T-helper 1 cell treated with Interleukin-12 subunit alpha and Interleukin-12 subunit beta and Interleukin-4 antibody, amounts not matched to agents 30 μg/mL and 1 μg/mL, for 36 hours (primary cell): ENCODE measurements around the gene FIP1L1.
"Not testable (repeated sequence)": the region's sequence is repeated elsewhere in the genome, so short reads cannot be mapped to it uniquely, and the experiment has no call there.

ENCODE experiments used
- H3K27ac Mint-ChIP-seq: one replicate; pipeline ENCODE4 v1.8.0; 2021; ENCODE audit warnings: mild to moderate bottlenecking, mixed read lengths
- H3K27me3 Mint-ChIP-seq: one replicate; pipeline ENCODE4 v1.8.0; 2021; ENCODE audit warnings: low read depth, mixed read lengths
- H3K36me3 Mint-ChIP-seq: one replicate; pipeline ENCODE4 v1.8.0; 2021; ENCODE audit warnings: low read depth, mixed read lengths
- H3K4me1 Mint-ChIP-seq: one replicate; pipeline ENCODE4 v1.8.0; 2021; ENCODE audit warnings: low read depth, mixed read lengths
- H3K4me3 Mint-ChIP-seq: one replicate; pipeline ENCODE4 v1.8.0; 2021; ENCODE audit warnings: mild to moderate bottlenecking, moderate library complexity, mixed read lengths
- H3K9me3 Mint-ChIP-seq: one replicate; pipeline ENCODE4 v1.8.0; 2021; ENCODE audit warnings: mixed read lengths

Gene FIP1L1

GRCh38 chr4:53365486-53366300 lies 11.7 kb upstream of the FIP1L1 start, which contains the start of gene SCFD2:
Gene SCFD2, minus strand, starts transcription at chr4:53366061.
- Mint-ChIP-seq H3K9me3 (no peaks in the 10 kb centered on the region), H3K27ac (peak within 1 kb of the TSS; percentile 91), H3K4me3 (peak within 1 kb of the TSS; percentile 95), H3K4me1 (peaks cover 38% of the 10 kb centered on the region), H3K36me3 (peaks cover 6% of the 10 kb centered on the region), H3K27me3 (peaks cover 22% of the 10 kb centered on the region)

DNA sequence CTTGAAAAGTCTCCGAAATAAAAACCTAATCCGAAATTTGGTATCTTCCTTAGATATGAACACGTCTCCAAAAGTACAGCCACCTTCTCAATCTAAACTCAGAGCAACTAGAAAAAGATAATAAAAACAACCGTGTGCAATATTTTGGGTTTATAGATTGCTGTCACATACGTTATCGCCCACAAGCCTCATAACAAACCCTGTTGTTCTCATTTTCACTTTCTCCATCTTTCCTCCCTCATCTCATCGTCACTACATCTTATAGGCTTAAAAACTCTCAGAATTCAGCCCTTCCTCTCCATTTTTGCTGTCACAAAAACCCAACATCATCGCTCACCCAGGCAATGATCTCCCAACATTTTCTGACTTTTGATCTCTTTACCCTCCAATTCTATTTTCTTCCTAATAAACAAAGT lies 11.1 kb upstream of the FIP1L1 start:
- Mint-ChIP-seq H3K4me3 (peak overlapping the region; percentile 95), H3K36me3 (peaks cover 6% of the 10 kb centered on the region), H3K9me3 (no peaks in the 10 kb centered on the region), H3K27ac (peak overlapping the region; percentile 91), H3K27me3 (peaks cover 27% of the 10 kb centered on the region), H3K4me1 (peaks cover 34% of the 10 kb centered on the region)

GRCh38 chr4:53367721-53368120 lies 9.7 kb upstream of the FIP1L1 start:
- peaks cover 24% of the 10 kb centered on the region for H3K4me1 Mint-ChIP-seq

GRCh38 chr4:53371049-53371448 lies 6.4 kb upstream of the FIP1L1 start:
- Mint-ChIP-seq H3K4me3 (no peak overlapping the region), H3K27me3 (peaks cover 46% of the 10 kb centered on the region), H3K36me3 (no peaks in the 10 kb centered on the region), H3K27ac (no peak overlapping the region), H3K4me1 (peaks cover 11% of the 10 kb centered on the region), H3K9me3 (no peaks in the 10 kb centered on the region)

More at GRCh38 chr4:53367721-53368120, 9.7 kb upstream of the FIP1L1 start:
- peaks cover 1% of the 10 kb centered on the region for H3K36me3 Mint-ChIP-seq
- H3K27ac Mint-ChIP-seq, result no peak overlapping the region
- peaks cover 38% of the 10 kb centered on the region for H3K27me3 Mint-ChIP-seq
- no peak overlapping the region for H3K4me3 Mint-ChIP-seq
- H3K9me3 Mint-ChIP-seq, result no peaks in the 10 kb centered on the region

- Mint-ChIP-seq H3K27ac (no peak overlapping the region), H3K4me1 (peaks cover 5% of the 10 kb centered on the region), H3K36me3 (no peaks in the 10 kb centered on the region), H3K9me3 (no peaks in the 10 kb centered on the region), H3K4me3 (no peak overlapping the region), H3K27me3 (peaks cover 46% of the 10 kb centered on the region)
These were observed 5.5 kb upstream of the FIP1L1 start for GRCh38 chr4:53371843-53372521.

DNA sequence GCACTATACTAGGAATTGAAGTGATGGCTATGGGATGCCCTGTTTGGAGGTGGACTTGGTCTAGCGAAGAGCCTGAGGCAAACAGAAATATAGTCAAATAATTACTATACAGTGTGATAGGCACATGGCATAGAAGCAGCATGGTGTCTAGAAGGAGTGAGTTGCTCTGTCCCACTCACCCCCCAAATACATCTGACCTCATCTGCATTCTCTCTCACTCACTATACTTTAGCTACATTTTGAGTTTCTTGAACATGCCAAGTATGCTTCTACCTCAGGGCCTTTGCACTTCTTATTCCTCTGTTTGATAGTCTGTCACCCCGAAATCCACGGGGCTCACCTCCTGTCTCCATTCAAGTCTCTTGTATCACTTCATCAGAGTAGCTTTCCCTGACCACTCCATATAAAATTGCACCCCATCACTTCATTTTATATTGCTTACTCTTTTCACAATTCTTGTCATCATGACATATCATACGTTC lies 2.6 kb upstream of the FIP1L1 start:
- Mint-ChIP-seq H3K4me3 (no peak overlapping the region), H3K36me3 (peaks cover 6% of the 10 kb centered on the region), H3K27ac (no peak overlapping the region), H3K9me3 (no peaks in the 10 kb centered on the region), H3K27me3 (peaks cover 28% of the 10 kb centered on the region), H3K4me1 (peaks cover 16% of the 10 kb centered on the region)

DNA sequence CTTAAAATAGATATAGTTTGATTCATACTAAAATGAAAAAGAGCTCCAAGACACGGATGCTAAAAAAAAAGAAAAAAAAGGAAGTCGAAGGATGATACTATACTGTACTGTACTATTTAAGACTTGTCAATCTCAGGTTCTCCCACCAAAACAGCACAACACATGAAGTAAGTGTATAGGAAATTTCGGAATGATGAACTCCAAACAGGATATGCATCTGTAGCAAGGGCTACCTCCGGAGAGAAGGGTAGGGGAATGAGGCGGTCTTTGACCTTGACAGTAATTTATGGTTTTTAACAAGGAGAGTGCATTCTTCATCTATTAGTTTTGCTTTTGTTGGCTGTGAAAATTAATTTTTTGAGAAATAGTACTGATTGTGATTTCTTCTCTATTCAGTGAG lies 541 bp upstream of the FIP1L1 start:
- H3K4me1 Mint-ChIP-seq, result peaks cover 25% of the 10 kb centered on the region
- H3K36me3 Mint-ChIP-seq, result peaks cover 10% of the 10 kb centered on the region
- peaks cover 13% of the 10 kb centered on the region for H3K27me3 Mint-ChIP-seq
- H3K9me3 Mint-ChIP-seq, result no peaks in the 10 kb centered on the region
- H3K27ac Mint-ChIP-seq, result peak overlapping the region; percentile 98
- H3K4me3 Mint-ChIP-seq, result peak overlapping the region; percentile 99

GRCh38 chr4:53378171-53378482 lies 686 bp downstream of the FIP1L1 start:
- Mint-ChIP-seq H3K36me3 (peaks cover 10% of the 10 kb centered on the region), H3K27me3 (peaks cover 5% of the 10 kb centered on the region), H3K4me1 (peaks cover 30% of the 10 kb centered on the region), H3K4me3 (peak overlapping the region; percentile 99), H3K9me3 (no peaks in the 10 kb centered on the region), H3K27ac (peak overlapping the region; percentile 98)

DNA sequence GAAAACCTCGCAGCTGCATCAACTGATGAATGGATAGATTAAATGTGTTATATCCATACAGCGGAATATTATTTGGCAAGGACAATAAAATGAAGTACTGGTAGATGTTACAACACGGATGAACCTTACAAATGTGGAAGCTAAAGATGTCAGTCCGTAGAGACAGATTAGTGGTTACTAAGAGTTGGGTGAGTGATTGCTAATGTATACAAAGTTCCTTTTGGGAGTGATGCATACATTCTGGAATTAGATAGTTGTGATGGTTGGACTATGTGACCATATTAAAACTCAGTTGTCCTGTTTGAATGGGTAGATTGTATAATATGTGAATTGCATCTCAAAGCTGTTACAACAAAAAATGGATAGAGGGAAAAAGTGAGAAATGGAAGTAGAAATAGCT lies 2.8 kb downstream of the FIP1L1 start:
- Mint-ChIP-seq H3K4me1 (peaks cover 30% of the 10 kb centered on the region), H3K27ac (no peak overlapping the region), H3K36me3 (peaks cover 20% of the 10 kb centered on the region), H3K27me3 (peaks cover under 1% of the 10 kb centered on the region), H3K9me3 (no peaks in the 10 kb centered on the region), H3K4me3 (no peak overlapping the region)

GRCh38 chr4:53409479-53409878 lies 32.0 kb downstream of the FIP1L1 start:
- H3K4me3 Mint-ChIP-seq, H3K9me3 Mint-ChIP-seq, H3K27ac Mint-ChIP-seq, H3K27me3 Mint-ChIP-seq: not testable (repeated sequence)
- H3K4me1 Mint-ChIP-seq, result peaks cover 40% of the 10 kb centered on the region
- H3K36me3 Mint-ChIP-seq, result peaks cover 30% of the 10 kb centered on the region

DNA sequence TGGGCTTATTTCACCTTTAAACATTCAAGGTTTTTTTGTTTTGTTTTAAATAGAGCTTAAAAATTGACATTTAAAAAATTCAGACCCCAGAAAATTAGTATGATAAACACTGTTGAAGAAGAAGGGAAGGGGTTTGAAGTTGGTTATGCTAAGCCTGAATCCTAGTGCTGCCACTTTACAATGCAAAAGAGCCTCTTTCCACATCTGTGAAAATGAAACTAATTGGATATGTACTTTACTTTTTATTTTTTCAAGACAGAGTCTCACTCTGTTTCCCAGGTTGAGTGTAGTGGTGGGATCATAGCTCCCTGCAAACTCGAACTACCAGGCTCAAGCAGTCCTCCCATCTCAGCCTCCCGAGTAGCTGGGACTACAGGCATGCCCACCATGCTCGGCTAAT lies 41.8 kb downstream of the FIP1L1 start:
- H3K4me1 Mint-ChIP-seq, result peaks cover 7% of the 10 kb centered on the region
- H3K36me3 Mint-ChIP-seq, result peaks cover 10% of the 10 kb centered on the region
- H3K27ac Mint-ChIP-seq, result no peak overlapping the region
- H3K4me3 Mint-ChIP-seq, result no peak overlapping the region
- H3K9me3 Mint-ChIP-seq, result no peaks in the 10 kb centered on the region
- no peaks in the 10 kb centered on the region for H3K27me3 Mint-ChIP-seq

- Mint-ChIP-seq H3K4me1 (peaks cover 3% of the 10 kb centered on the region), H3K27me3 (no peaks in the 10 kb centered on the region), H3K4me3 (no peak overlapping the region), H3K27ac (no peak overlapping the region), H3K36me3 (peaks cover 3% of the 10 kb centered on the region), H3K9me3 (no peaks in the 10 kb centered on the region)
These were observed 44.4 kb downstream of the FIP1L1 start for GRCh38 chr4:53421791-53422190.

DNA sequence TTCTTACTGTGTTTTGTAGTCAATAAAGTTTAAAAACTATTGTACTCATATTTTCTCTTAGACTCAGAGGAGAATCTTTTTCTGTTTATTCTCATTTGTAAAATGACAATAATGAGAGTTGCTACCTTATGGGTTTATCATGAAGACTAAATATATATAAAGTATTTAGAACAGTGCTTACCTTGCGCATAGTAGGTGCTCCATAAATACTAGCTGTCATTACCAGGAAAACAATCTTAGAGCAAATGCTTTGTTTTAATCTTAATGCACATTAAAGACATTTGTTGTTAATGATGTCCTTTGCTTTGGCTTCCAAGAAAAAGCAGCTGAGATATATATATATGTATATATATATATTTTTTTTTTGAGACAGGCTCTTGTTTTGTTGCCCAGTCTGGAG lies 44.9 kb downstream of the FIP1L1 start:
- H3K4me3 Mint-ChIP-seq, result no peak overlapping the region
- no peaks in the 10 kb centered on the region for H3K27me3 Mint-ChIP-seq
- H3K4me1 Mint-ChIP-seq, result peaks cover 3% of the 10 kb centered on the region
- H3K9me3 Mint-ChIP-seq, result no peaks in the 10 kb centered on the region
- peaks cover 3% of the 10 kb centered on the region for H3K36me3 Mint-ChIP-seq
- no peak overlapping the region for H3K27ac Mint-ChIP-seq

DNA sequence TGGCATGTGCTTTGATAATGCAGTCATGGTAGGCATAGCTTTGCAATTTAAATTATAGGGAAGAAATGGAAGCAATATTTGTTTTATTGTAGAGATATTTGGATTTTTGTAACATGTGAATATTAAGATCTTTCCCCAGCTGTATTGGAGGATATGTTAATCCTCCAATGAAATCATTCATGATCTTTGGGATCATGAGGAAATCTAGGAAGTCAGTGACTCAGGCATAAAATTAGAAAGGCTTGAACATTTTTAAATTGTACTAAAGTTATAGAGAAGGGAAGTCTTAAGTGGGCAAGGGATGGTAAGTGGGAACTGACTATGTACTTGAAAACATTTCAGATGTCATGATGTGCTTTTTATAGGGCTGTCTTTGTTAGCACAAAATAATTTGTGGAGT lies 46.8 kb downstream of the FIP1L1 start:
- no peak overlapping the region for H3K4me3 Mint-ChIP-seq
- H3K27ac Mint-ChIP-seq, result no peak overlapping the region
- H3K36me3 Mint-ChIP-seq, result peaks cover 13% of the 10 kb centered on the region

DNA sequence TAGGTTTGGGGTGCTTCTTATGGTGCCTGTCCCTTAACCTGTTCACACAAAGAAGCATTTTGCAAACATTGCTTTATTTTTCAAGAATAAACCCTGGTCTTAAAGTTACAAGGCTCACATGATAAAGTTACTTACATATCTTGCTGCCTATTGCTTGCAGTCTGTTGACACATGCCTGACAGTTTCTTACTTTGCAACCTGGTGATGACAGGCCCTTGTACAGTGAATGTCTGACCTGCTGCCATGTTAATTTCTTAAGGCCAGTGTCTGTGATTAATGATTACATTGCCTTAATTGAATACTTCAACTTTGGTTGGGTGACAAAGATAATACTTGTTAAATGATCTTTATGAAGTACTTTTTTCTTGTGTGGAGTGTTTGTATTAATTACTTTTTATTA lies 49.9 kb downstream of the FIP1L1 start:
- H3K4me1 Mint-ChIP-seq, result peaks cover 7% of the 10 kb centered on the region
- H3K9me3 Mint-ChIP-seq, result no peaks in the 10 kb centered on the region
- H3K27ac Mint-ChIP-seq, result no peak overlapping the region
- H3K36me3 Mint-ChIP-seq, result peaks cover 29% of the 10 kb centered on the region
- H3K4me3 Mint-ChIP-seq, result no peak overlapping the region
- no peaks in the 10 kb centered on the region for H3K27me3 Mint-ChIP-seq

More for the DNA sequence above, 46.8 kb downstream of the FIP1L1 start:
- Mint-ChIP-seq H3K9me3 (no peaks in the 10 kb centered on the region), H3K4me1 (peaks cover 2% of the 10 kb centered on the region), H3K27me3 (no peaks in the 10 kb centered on the region)
